ENCODE data around the gene GRM1. TPM values are rescaled to one million over a fixed set of nuclear protein-coding genes. Genes with fewer than 3 reads are reported as not detected.
"Not testable (repeated sequence)": the region's sequence is repeated elsewhere in the genome, so short reads cannot be mapped to it uniquely, and the experiment has no call there.

The GRM1 gene
- total RNA-seq, 2 experiments from 2014 or later: not detected

DNA sequence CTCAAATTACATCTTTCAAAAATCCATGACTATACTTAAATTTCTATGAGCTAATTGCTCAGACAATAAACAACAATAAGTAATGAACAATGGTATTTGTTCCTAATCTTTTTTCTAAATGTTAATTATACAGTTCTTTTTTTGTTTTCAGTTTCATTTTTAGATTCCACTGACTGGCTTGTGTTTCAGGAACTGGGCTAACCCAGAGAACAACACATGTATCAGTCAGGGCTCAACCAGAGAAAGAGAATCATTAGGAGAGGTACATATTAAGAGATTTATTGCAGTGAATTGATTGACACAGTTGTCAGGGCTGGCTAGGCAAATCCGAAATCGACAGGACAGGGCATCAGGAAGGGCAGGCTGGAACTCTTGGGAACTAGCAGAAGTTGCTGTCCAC is 182.8 kb downstream of the GRM1 start:
- peaks cover 3% of the 10 kb centered on the region for H3K27me3 Mint-ChIP-seq
- intact Hi-C loops (cut with micrococcal nuclease): no loop called here
- ChIA-PET POLR2A (no interaction called here), CTCF (no interaction called here)
- no peaks in the 10 kb centered on the region for H3K4me1 Mint-ChIP-seq (ENCODE audit: low read depth)
- DNase-seq: no peak
- H3K36me3 Mint-ChIP-seq: no peaks in the 10 kb centered on the region
- H3K4me3 Mint-ChIP-seq: no peak overlapping the region
- H3K27ac Mint-ChIP-seq: no peak overlapping the region
- no peaks in the 10 kb centered on the region for H3K9me3 Mint-ChIP-seq

DNA sequence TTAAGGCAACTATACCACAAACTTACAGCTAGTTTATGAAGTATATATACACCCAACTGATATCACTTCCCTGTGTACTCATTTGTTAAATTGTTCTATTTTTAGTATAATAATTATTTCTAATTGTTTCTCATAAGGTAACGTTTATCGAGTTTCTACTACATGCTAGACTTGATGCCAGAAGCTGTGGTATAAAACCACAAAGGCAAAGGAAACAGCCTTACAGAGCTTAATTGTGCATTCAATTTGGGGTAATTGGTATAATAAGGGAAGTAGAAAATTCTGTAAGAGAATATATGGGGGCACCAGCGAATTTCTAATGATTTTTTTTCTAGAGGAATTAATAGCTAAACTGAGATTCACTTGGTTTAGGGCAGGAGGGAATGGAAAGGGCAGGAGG is 183.9 kb downstream of the GRM1 start:
- peaks cover 3% of the 10 kb centered on the region for H3K27me3 Mint-ChIP-seq
- POLR2A ChIA-PET: no interaction called here
- no peak overlapping the region for H3K4me3 Mint-ChIP-seq
- no peaks in the 10 kb centered on the region for H3K36me3 Mint-ChIP-seq
- no peak for DNase-seq
- H3K9me3 Mint-ChIP-seq: no peaks in the 10 kb centered on the region
- intact Hi-C loops (cut with micrococcal nuclease): no loop called here
- H3K27ac Mint-ChIP-seq: no peak overlapping the region
- CTCF ChIA-PET: no interaction called here
- no peaks in the 10 kb centered on the region for H3K4me1 Mint-ChIP-seq (ENCODE audit: low read depth)

DNA sequence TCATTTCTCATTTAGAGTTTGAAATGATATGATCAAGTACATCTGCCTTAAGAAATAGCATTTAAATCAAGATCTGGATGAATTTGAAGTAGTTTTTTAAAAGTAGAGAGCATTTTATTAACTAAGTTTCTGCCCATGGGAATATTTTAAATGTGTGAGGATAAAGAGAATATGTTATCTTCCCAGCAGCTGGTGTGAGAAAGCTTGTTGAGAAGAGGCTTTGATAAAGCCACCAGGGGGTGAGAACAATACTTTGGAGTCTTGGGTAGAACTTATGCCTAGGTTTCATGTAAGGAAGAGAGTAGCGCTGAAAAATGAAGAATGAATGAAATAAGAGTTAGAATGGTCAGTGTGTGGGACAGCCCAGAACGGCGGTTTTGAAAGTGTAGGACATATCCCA is 190.2 kb downstream of the GRM1 start:
- no peak overlapping the region for H3K27ac Mint-ChIP-seq
- POLR2A ChIA-PET: no interaction called here
- intact Hi-C loops (cut with micrococcal nuclease): no loop called here
- no peak overlapping the region for H3K4me3 Mint-ChIP-seq
- no peaks in the 10 kb centered on the region for H3K36me3 Mint-ChIP-seq
- H3K4me1 Mint-ChIP-seq (ENCODE audit: low read depth): no peaks in the 10 kb centered on the region
- CTCF ChIA-PET: no interaction called here
- H3K27me3 Mint-ChIP-seq: peaks cover 2% of the 10 kb centered on the region
- H3K9me3 Mint-ChIP-seq: peaks cover 3% of the 10 kb centered on the region
- DNase-seq: no peak

DNA sequence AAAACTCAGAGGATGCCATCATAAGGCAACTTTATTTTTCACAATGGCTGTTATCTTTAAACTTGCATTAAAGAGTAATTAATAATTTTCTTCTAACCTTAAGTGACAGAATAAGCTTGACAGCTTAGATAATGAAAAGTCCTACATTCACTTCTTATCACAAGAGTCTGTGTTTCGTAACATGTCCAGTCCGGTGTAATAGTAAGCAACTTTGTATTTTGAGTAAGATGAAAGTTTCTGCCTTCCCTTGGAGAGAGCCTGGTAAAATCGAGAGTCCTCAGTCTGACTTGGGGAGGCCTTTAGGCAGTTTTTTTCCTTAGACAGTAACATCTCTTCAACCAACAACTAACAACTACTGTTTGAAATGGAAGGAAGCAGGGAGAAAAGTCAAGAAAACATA is 195.6 kb downstream of the GRM1 start:
- ChIA-PET CTCF (no interaction called here), POLR2A (no interaction called here)
- intact Hi-C loops (cut with micrococcal nuclease): no loop called here
- Mint-ChIP-seq H3K36me3 (no peaks in the 10 kb centered on the region), H3K4me1 (ENCODE audit: low read depth) (no peaks in the 10 kb centered on the region), H3K27ac (no peak overlapping the region), H3K9me3 (peaks cover 3% of the 10 kb centered on the region), H3K4me3 (no peak overlapping the region), H3K27me3 (peaks cover 2% of the 10 kb centered on the region)
- no peak for DNase-seq

DNA sequence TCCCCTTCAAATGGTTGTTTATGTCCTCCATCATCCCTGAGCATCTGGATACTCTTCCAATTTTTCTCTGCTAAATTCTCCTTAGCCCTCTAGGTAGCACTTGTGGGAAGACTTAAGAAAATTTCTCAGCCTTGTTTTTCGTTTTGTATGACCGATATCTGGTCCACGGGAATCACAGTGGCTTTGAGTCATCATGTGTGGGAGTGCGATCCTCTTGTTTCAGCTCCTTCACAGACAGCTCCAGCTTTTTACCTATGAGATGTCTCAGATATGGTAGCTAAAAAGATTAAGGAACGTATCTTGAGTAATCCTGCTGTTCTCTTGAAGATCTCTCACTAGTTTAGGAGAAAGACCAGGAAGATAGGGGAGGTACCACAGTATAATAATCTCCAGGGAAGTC is 196.1 kb downstream of the GRM1 start:
- Mint-ChIP-seq H3K27me3 (peaks cover 2% of the 10 kb centered on the region), H3K4me1 (ENCODE audit: low read depth) (no peaks in the 10 kb centered on the region)

DNA sequence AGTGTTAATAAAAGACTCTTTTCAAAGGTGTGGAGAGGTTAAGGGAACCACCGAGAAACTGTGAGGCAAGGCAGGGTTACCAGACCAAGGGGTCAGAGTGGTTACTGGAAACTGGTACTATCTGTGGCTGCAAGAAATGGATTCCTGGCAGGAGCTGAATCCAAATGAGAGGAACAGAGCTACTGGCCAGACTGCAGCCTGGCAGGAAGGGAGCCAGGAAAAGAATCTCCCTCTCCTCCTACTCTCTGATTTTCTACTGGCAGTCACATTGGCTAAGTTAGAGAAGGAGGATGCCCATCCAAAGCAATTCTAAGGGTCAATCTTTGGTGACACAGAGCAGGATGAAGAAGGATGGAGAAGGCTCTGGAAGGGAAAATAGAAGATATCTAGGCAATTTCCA is 211.5 kb downstream of the GRM1 start:
- no peak overlapping the region for H3K27ac Mint-ChIP-seq
- H3K4me3 Mint-ChIP-seq: no peak overlapping the region
- intact Hi-C loops (cut with micrococcal nuclease): no loop called here
- no peaks in the 10 kb centered on the region for H3K4me1 Mint-ChIP-seq (ENCODE audit: low read depth)
- ChIA-PET CTCF (no interaction called here), POLR2A (no interaction called here)
- no peak for DNase-seq
- H3K9me3 Mint-ChIP-seq: peaks cover 9% of the 10 kb centered on the region
- no peaks in the 10 kb centered on the region for H3K36me3 Mint-ChIP-seq
- H3K27me3 Mint-ChIP-seq: no peaks in the 10 kb centered on the region

More for the DNA sequence above, 196.1 kb downstream of the GRM1 start:
- Mint-ChIP-seq H3K9me3 (peaks cover 3% of the 10 kb centered on the region), H3K4me3 (no peak overlapping the region), H3K36me3 (no peaks in the 10 kb centered on the region), H3K27ac (no peak overlapping the region)
- intact Hi-C loops (cut with micrococcal nuclease): no loop called here
- POLR2A ChIA-PET: no interaction called here
- CTCF ChIA-PET: no interaction called here
- DNase-seq: no peak

DNA sequence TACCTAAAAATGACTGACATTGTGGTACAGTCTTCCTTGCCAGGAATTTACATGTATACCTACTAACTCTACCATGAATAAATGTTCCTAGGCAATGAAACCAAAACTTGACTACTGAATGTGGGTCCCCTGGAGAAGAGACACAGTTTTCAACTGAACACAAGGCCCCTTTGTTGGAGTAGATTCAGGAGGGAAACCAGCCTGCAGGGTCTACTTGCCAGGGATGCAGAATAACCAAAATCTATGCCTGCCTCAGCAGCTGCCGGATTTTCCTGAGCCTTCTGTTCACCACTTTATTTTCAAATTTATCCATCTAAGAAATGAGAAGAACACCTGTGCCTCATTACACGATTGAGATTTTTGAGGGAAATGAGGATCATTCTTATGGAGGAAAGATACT is 211.9 kb downstream of the GRM1 start:
- Mint-ChIP-seq H3K4me1 (ENCODE audit: low read depth) (no peaks in the 10 kb centered on the region), H3K27me3 (no peaks in the 10 kb centered on the region), H3K4me3 (no peak overlapping the region), H3K27ac (no peak overlapping the region), H3K9me3 (peaks cover 9% of the 10 kb centered on the region), H3K36me3 (no peaks in the 10 kb centered on the region)
- no peak for DNase-seq
- intact Hi-C loops (cut with micrococcal nuclease): no loop called here
- ChIA-PET POLR2A (no interaction called here), CTCF (no interaction called here)

DNA sequence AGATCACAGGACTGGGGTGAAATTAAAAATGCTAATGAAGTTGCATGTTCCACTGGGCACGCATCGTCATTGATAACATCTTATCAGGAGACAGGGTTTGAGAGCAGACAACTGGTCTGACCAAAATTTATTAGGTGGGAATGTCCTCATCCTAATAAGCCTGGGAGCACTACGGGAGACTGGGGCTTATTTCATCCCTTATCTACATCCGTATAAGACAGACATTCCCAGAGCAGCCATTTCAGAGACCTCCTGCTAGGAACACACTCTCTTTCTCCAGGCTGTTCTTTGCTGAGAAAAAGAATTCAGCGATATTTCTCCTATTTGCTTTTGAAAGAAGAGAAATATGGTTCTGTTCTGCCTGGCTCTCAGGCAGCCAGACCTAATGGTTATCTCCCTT is 214.8 kb downstream of the GRM1 start:
- H3K27me3 Mint-ChIP-seq; DNase-seq; H3K27ac Mint-ChIP-seq; CTCF ChIA-PET; POLR2A ChIA-PET; H3K4me3 Mint-ChIP-seq; H3K36me3 Mint-ChIP-seq; intact Hi-C loops (cut with micrococcal nuclease); H3K9me3 Mint-ChIP-seq; H3K4me1 Mint-ChIP-seq (ENCODE audit: low read depth): not testable (repeated sequence)

DNA sequence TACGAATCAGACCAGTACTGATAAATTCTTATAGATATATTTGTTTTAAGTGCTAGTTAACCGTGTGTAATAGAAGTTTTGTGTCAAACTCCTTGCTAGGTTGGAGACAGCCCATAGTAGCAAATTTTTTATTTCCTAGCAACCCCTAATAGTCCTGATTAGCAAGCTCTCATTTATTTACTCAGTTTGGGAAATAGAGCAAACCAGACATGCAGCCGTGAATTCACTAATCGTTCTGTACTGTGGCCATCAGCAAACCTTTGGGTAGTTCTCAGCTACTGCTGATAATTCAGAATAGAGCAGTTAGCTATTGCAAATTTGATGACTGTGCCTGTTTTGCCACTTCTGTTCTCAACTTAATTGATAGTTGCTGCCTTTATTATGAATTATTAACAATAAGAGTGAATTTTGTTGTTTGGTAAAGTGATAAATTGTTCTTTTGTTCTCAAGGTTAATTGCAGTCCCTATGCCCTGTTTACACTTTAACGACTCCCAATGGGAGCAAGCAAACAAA is 215.8 kb downstream of the GRM1 start:
- H3K4me3 Mint-ChIP-seq: no peak overlapping the region
- ChIA-PET POLR2A (no interaction called here), CTCF (no interaction called here)
- H3K9me3 Mint-ChIP-seq: peaks cover 9% of the 10 kb centered on the region
- H3K4me1 Mint-ChIP-seq (ENCODE audit: low read depth): no peaks in the 10 kb centered on the region
- H3K36me3 Mint-ChIP-seq: no peaks in the 10 kb centered on the region
- intact Hi-C loops (cut with micrococcal nuclease): no loop called here
- H3K27ac Mint-ChIP-seq: no peak overlapping the region
- DNase-seq: no peak
- H3K27me3 Mint-ChIP-seq: no peaks in the 10 kb centered on the region

DNA sequence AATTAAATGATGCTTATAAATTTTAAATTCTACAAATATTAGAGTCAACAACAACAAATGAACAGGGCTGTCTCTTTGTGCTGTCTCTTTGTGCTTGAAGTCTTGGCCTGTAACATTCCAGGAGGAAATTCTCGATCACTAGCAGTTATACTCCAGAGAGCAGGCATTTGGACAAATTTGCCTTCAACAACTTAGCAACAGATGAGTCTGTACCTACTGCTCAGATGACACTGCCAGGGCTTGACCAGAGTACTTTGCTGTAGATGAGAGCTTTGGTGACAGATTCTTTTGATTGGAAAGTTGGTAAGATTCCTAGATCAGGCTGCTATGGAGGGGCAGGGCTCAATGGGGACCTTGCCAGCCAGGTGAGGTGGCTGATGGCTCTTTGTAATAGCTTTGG is 217.2 kb downstream of the GRM1 start:
- Mint-ChIP-seq H3K27me3 (no peaks in the 10 kb centered on the region), H3K4me3 (no peak overlapping the region), H3K36me3 (no peaks in the 10 kb centered on the region), H3K9me3 (peaks cover 9% of the 10 kb centered on the region), H3K4me1 (ENCODE audit: low read depth) (no peaks in the 10 kb centered on the region), H3K27ac (no peak overlapping the region)
- ChIA-PET CTCF (no interaction called here), POLR2A (no interaction called here)
- intact Hi-C loops (cut with micrococcal nuclease): no loop called here
- DNase-seq: no peak

DNA sequence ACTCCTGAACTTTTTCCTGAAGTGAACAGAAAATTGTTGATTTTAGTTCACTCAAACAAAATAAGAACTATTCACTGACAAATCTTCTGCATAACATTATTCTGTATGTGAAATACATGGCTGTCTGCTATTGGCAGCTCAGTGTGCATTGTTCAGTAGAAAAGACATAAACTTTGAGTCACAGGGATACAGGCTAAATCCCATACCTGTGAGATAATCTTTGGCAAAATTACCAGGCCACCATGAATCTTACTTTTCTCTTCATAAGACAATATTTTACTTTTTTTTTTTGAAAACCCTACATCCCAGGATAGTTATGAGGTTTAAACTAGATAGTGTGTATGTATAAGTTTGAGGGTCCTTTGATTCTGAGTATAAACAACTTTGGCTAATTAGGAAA is 224.8 kb downstream of the GRM1 start:
- Mint-ChIP-seq H3K36me3 (no peaks in the 10 kb centered on the region), H3K27ac (no peak overlapping the region), H3K4me3 (no peak overlapping the region), H3K27me3 (no peaks in the 10 kb centered on the region), H3K9me3 (no peaks in the 10 kb centered on the region), H3K4me1 (ENCODE audit: low read depth) (no peaks in the 10 kb centered on the region)
- no peak for DNase-seq
- CTCF ChIA-PET: no interaction called here
- POLR2A ChIA-PET: no interaction called here
- intact Hi-C loops (cut with micrococcal nuclease): no loop called here

DNA sequence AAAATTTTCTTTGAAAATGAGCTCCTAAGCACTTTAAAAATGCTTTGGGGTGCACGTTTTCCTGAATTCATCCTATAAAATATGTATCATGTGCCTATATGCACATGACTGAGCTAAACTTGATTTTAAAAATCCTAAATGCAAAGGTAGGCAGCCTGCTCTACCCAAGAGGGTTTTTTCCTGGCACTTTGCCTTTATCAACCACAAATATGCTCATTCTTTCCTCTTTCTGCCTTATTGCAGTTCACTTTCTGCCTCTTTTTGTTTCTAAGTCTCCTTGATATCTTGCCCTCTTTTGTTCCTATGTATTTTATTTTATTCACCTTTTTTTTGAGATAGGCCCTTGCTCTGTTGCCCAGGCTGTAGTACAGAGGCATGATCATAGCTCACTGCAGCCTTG is 229.3 kb downstream of the GRM1 start:
- intact Hi-C loops (cut with micrococcal nuclease): no loop called here
- Mint-ChIP-seq H3K27me3 (no peaks in the 10 kb centered on the region), H3K4me1 (ENCODE audit: low read depth) (no peaks in the 10 kb centered on the region), H3K36me3 (no peaks in the 10 kb centered on the region), H3K27ac (no peak overlapping the region), H3K9me3 (no peaks in the 10 kb centered on the region), H3K4me3 (no peak overlapping the region)
- no peak for DNase-seq
- ChIA-PET POLR2A (no interaction called here), CTCF (no interaction called here)

DNA sequence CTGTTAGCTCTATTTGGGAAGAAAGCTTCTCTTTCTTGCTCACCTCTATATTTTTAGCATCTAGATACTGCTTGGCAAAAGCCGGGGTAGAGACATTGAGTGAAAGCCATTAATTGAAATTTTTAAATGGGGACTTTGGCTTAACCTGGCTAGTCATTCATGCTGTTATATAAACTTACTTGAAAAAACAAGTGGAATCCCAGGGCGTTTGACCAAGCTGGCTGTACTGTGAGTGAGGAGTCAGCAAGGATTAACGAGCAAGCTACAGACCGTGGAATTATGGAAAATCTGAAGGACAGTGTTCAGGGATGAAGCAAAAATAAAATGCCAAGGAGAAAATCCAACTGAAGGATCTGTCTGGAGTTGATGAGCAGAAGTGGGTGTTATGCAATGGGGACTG is 232.0 kb downstream of the GRM1 start:
- CTCF ChIA-PET: no interaction called here
- no peaks in the 10 kb centered on the region for H3K27me3 Mint-ChIP-seq
- no peak overlapping the region for H3K4me3 Mint-ChIP-seq
- no peak overlapping the region for H3K27ac Mint-ChIP-seq
- intact Hi-C loops (cut with micrococcal nuclease): no loop called here
- no peak for DNase-seq
- no peaks in the 10 kb centered on the region for H3K4me1 Mint-ChIP-seq (ENCODE audit: low read depth)
- no peaks in the 10 kb centered on the region for H3K36me3 Mint-ChIP-seq
- POLR2A ChIA-PET: no interaction called here
- peaks cover 4% of the 10 kb centered on the region for H3K9me3 Mint-ChIP-seq

DNA sequence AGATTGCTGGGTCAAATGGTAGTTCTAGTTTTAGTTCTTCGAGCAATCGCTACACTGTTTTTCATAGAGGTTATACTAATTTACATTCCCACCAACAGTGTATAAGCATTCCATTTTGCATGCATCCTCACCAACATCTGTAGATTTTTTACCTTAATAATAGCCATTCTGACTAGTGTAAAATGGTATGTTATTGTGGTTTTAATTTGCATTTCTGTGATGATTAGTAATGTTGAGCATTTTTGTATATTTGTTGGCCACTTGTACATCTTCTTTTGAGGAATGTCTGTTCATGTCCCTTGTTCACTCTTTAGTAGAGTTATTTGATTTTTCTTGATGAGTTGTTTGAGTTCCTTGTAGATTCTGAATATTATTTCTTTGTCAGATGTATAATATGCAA is 236.2 kb downstream of the GRM1 start:
- ChIA-PET POLR2A (no interaction called here), CTCF (no interaction called here)
- Mint-ChIP-seq H3K4me3 (no peak overlapping the region), H3K27ac (no peak overlapping the region), H3K4me1 (ENCODE audit: low read depth) (no peaks in the 10 kb centered on the region), H3K9me3 (peaks cover 6% of the 10 kb centered on the region), H3K27me3 (no peaks in the 10 kb centered on the region), H3K36me3 (no peaks in the 10 kb centered on the region)
- intact Hi-C loops (cut with micrococcal nuclease): no loop called here
- DNase-seq: no peak
